Fibroblast of peridontal ligament (primary cell): ENCODE measurements around the gene DENND2C.

Source experiments
- DNase-seq: peaks from one replicate; pipeline ENCODE4 v3.0.0-alpha.2; 2010; ENCODE audit errors: extremely low read depth

Gene DENND2C

GRCh38 chr1:114540821-114541220 lies 129.0 kb downstream of the DENND2C start:
- DNase-seq: no peak

GRCh38 chr1:114540272-114540671 lies 129.6 kb downstream of the DENND2C start:
- no peak for DNase-seq

- no peak for DNase-seq
Measured at GRCh38 chr1:114536043-114536442, 133.8 kb downstream of the DENND2C start.

GRCh38 chr1:114535401-114535800 lies 134.4 kb downstream of the DENND2C start:
- no peak for DNase-seq
